Measurements from ENCODE around the gene POC5. TPM values are rescaled to one million over a fixed set of nuclear protein-coding genes. Genes with fewer than 3 reads are reported as not detected.

Gene POC5
- total RNA-seq, 3 donors from 2014 or later = 17.2 to 24.1 (median 18.6) TPM

DNA sequence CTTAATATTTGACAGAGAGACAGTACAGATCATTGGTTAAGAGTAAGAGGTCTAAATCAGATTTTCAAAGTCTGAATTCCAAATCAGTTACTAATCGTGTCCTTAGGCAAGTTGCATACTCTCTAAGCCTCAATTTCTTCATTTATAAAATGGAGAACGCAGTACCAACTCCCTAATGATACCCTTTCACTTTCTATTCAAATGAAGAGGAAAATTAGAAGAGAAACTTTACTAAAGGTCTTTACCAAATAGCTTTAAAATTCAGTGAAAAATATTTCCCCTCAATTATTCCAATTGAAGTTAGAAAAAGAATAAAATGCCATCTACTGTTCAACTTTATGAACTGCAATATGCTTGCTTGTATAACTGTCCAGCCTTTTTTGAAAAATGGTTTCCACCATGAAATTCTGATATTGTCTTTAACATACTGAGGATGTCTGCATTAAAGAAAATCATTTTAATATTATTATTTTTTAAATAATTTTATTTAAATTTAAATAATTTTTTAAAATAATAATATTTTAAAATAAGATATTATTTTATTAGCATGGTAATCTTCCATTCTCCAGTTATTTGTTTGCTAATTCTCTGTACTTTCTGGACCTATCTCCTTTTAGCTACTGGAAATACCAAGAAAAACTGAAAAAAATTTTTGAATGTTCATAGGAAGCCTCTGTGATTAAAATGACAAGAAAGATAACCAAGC, 36.0 kb downstream of the POC5 start:
- no peak for ATAC-seq
- DNase-seq = no peak

GRCh38 chr5:75678155-75678554, 39.1 kb downstream of the POC5 start:
- H3K9me3 Mint-ChIP-seq = no peaks in the 10 kb centered on the region
- peaks cover 11% of the 10 kb centered on the region for H3K36me3 Mint-ChIP-seq (ENCODE audit: insufficient read depth)
- peaks cover 12% of the 10 kb centered on the region for H3K4me1 Mint-ChIP-seq (ENCODE audit: low read depth)
- H3K27me3 Mint-ChIP-seq (ENCODE audit: low read depth) = no peaks in the 10 kb centered on the region
- peak overlapping the region; percentile 42 for H3K4me3 Mint-ChIP-seq
- DNase-seq = no peak
- peak in 1 of 2 donors; percentile 53 for ATAC-seq

More for the DNA sequence above, 36.0 kb downstream of the POC5 start:
- Mint-ChIP-seq H3K4me1 (ENCODE audit: low read depth) (peaks cover 12% of the 10 kb centered on the region), H3K36me3 (ENCODE audit: insufficient read depth) (peaks cover 17% of the 10 kb centered on the region), H3K27me3 (ENCODE audit: low read depth) (no peaks in the 10 kb centered on the region), H3K4me3 (no peak overlapping the region), H3K9me3 (no peaks in the 10 kb centered on the region)

GRCh38 chr5:75677607-75678006, 39.6 kb downstream of the POC5 start:
- Mint-ChIP-seq H3K9me3 (no peaks in the 10 kb centered on the region), H3K27me3 (ENCODE audit: low read depth) (no peaks in the 10 kb centered on the region), H3K4me1 (ENCODE audit: low read depth) (peaks cover 12% of the 10 kb centered on the region), H3K4me3 (peak overlapping the region; percentile 42), H3K36me3 (ENCODE audit: insufficient read depth) (peaks cover 8% of the 10 kb centered on the region)
- ATAC-seq (no peak), DNase-seq (no peak)

- H3K9me3 Mint-ChIP-seq = no peaks in the 10 kb centered on the region
- no peak for ATAC-seq
- peaks cover 16% of the 10 kb centered on the region for H3K36me3 Mint-ChIP-seq (ENCODE audit: insufficient read depth)
- no peak for DNase-seq
- peaks cover 18% of the 10 kb centered on the region for H3K4me1 Mint-ChIP-seq (ENCODE audit: low read depth)
- H3K4me3 Mint-ChIP-seq = no peak overlapping the region
- no peaks in the 10 kb centered on the region for H3K27me3 Mint-ChIP-seq (ENCODE audit: low read depth)
Measured at GRCh38 chr5:75675783-75676182, 41.5 kb downstream of the POC5 start.

- Mint-ChIP-seq H3K9me3 (no peaks in the 10 kb centered on the region), H3K36me3 (ENCODE audit: insufficient read depth) (peaks cover 16% of the 10 kb centered on the region), H3K27me3 (ENCODE audit: low read depth) (no peaks in the 10 kb centered on the region), H3K4me1 (ENCODE audit: low read depth) (peaks cover 29% of the 10 kb centered on the region), H3K4me3 (no peak overlapping the region)
- DNase-seq (no peak), ATAC-seq (no peak)
Measured at GRCh38 chr5:75672616-75673015, 44.6 kb downstream of the POC5 start.

DNA sequence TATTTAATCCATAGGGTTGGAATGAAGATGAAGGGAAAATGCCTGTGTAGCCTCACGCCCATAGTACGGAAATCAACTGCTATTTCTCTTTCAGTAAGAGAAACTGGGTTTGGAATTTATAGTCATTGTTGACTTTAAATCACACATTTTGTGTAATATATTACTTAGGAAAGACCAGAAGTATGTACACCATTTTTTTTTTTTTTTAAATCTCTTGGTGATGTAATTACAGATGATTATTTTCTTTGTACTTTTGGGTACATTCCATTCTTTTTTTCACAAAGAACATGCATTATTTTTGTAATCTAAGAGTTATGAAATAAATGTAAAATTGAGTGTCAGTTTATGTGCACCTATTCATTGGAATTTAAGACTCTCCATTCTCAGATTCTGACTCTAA, 45.7 kb downstream of the POC5 start:
- DNase-seq (no peak), ATAC-seq (no peak)
- no peak overlapping the region for H3K4me3 Mint-ChIP-seq
- peaks cover 26% of the 10 kb centered on the region for H3K4me1 Mint-ChIP-seq (ENCODE audit: low read depth)
- H3K9me3 Mint-ChIP-seq = no peaks in the 10 kb centered on the region
- H3K27me3 Mint-ChIP-seq (ENCODE audit: low read depth) = no peaks in the 10 kb centered on the region
- peaks cover 14% of the 10 kb centered on the region for H3K36me3 Mint-ChIP-seq (ENCODE audit: insufficient read depth)

- no peaks in the 10 kb centered on the region for H3K27me3 Mint-ChIP-seq (ENCODE audit: low read depth)
- no peak overlapping the region for H3K4me3 Mint-ChIP-seq
- peaks cover 26% of the 10 kb centered on the region for H3K4me1 Mint-ChIP-seq (ENCODE audit: low read depth)
- no peaks in the 10 kb centered on the region for H3K9me3 Mint-ChIP-seq
- ATAC-seq (no peak), DNase-seq (no peak)
- H3K36me3 Mint-ChIP-seq (ENCODE audit: insufficient read depth) = peaks cover 13% of the 10 kb centered on the region
Measured at GRCh38 chr5:75670577-75670976, 46.7 kb downstream of the POC5 start.

GRCh38 chr5:75668977-75669689, 48.1 kb downstream of the POC5 start:
- Mint-ChIP-seq H3K4me3 (peak overlapping the region; percentile 70), H3K27me3 (ENCODE audit: low read depth) (no peaks in the 10 kb centered on the region), H3K4me1 (ENCODE audit: low read depth) (peaks cover 26% of the 10 kb centered on the region), H3K9me3 (no peaks in the 10 kb centered on the region), H3K36me3 (ENCODE audit: insufficient read depth) (peaks cover 13% of the 10 kb centered on the region)
- DNase-seq (peak; percentile 14), ATAC-seq (peak; percentile 92 to 93)

GRCh38 chr5:75668445-75668844, 48.8 kb downstream of the POC5 start:
- Mint-ChIP-seq H3K27me3 (ENCODE audit: low read depth) (no peaks in the 10 kb centered on the region), H3K4me3 (peak overlapping the region; percentile 70), H3K36me3 (ENCODE audit: insufficient read depth) (peaks cover 13% of the 10 kb centered on the region), H3K9me3 (no peaks in the 10 kb centered on the region), H3K4me1 (ENCODE audit: low read depth) (peaks cover 26% of the 10 kb centered on the region)
- DNase-seq (no peak), ATAC-seq (no peak)

DNA sequence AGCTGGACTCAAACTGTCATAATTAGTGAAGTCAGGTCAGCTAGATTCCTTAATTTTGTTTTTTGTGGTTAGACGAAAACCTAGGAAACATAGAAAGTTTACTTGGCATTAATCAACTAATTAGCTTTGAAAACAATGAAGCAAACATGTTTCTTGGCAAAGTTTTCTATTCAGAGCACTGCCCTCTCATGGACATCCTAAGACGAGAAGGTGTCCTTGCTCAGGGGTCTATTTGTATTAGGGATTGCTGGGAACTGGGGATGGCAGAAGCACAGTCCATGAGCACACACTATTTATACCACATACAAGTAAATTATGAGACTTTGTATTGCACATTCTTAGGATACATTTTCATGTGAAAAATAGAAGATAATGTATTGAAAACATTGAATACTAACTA, 49.7 kb downstream of the POC5 start:
- H3K4me1 Mint-ChIP-seq (ENCODE audit: low read depth) = peaks cover 26% of the 10 kb centered on the region
- ATAC-seq = no peak
- H3K4me3 Mint-ChIP-seq = no peak overlapping the region

DNA sequence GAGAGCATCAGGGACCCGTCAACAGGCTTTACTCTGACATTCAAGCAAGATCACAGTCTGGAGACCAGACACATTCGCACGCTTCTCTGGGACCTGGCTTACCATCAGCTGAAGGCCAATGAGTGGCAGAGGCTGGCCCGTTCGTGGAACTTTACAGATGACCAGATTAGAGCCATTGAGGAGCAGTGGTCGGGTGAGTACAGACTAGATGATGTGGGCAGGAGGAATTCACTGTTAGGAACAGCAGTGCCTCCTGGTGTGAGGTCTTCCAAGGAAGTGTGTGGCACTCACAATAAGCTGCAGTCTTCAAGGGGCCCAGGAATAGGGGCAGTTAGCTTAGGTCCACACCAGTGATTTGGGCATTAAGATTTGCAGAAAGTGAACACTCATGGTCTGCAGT, 50.4 kb downstream of the POC5 start:
- no peak for DNase-seq
- no peak overlapping the region for H3K4me3 Mint-ChIP-seq
- H3K4me1 Mint-ChIP-seq (ENCODE audit: low read depth) = peaks cover 26% of the 10 kb centered on the region
- ATAC-seq = no peak
- H3K36me3 Mint-ChIP-seq (ENCODE audit: insufficient read depth) = peaks cover 4% of the 10 kb centered on the region
- no peaks in the 10 kb centered on the region for H3K27me3 Mint-ChIP-seq (ENCODE audit: low read depth)
- H3K9me3 Mint-ChIP-seq = no peaks in the 10 kb centered on the region

More for the DNA sequence above, 49.7 kb downstream of the POC5 start:
- no peaks in the 10 kb centered on the region for H3K9me3 Mint-ChIP-seq
- H3K27me3 Mint-ChIP-seq (ENCODE audit: low read depth) = no peaks in the 10 kb centered on the region
- no peak for DNase-seq
- peaks cover 8% of the 10 kb centered on the region for H3K36me3 Mint-ChIP-seq (ENCODE audit: insufficient read depth)

DNA sequence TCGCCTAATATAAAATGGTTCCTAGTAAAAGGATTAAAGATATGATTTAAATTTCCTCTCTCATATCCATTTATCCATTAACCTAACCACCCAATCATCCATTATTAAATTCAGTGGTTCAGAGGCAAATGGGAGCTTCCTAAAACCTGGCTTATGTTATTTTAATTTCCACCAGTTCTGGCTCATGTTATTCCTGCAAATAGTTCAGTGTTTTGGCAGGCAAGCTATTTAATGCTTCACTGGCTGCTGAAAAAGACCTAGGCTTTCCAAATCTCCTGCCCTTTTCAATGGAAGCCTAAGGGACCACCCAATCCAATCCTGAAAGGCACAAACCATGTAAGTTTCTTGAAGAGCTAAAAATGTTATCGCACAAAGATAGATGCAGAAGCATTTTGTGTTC, 52.3 kb downstream of the POC5 start:
- Mint-ChIP-seq H3K4me3 (no peak overlapping the region), H3K4me1 (ENCODE audit: low read depth) (peaks cover 19% of the 10 kb centered on the region), H3K27me3 (ENCODE audit: low read depth) (no peaks in the 10 kb centered on the region), H3K9me3 (no peaks in the 10 kb centered on the region), H3K36me3 (ENCODE audit: insufficient read depth) (no peaks in the 10 kb centered on the region)
- ATAC-seq (no peak), DNase-seq (no peak)

- no peak for DNase-seq
- Mint-ChIP-seq H3K36me3 (ENCODE audit: insufficient read depth) (no peaks in the 10 kb centered on the region), H3K4me3 (no peak overlapping the region), H3K27me3 (ENCODE audit: low read depth) (no peaks in the 10 kb centered on the region), H3K4me1 (ENCODE audit: low read depth) (peaks cover 8% of the 10 kb centered on the region), H3K9me3 (no peaks in the 10 kb centered on the region)
- no peak for ATAC-seq
Measured at GRCh38 chr5:75663579-75664284, 53.5 kb downstream of the POC5 start.

GRCh38 chr5:75662061-75662460, 55.2 kb downstream of the POC5 start:
- no peak overlapping the region for H3K4me3 Mint-ChIP-seq
- DNase-seq (no peak), ATAC-seq (no peak)
- H3K9me3 Mint-ChIP-seq = no peaks in the 10 kb centered on the region
- no peaks in the 10 kb centered on the region for H3K27me3 Mint-ChIP-seq (ENCODE audit: low read depth)
- no peaks in the 10 kb centered on the region for H3K36me3 Mint-ChIP-seq (ENCODE audit: insufficient read depth)
- peaks cover 1% of the 10 kb centered on the region for H3K4me1 Mint-ChIP-seq (ENCODE audit: low read depth)
